SK-N-SH treated with all-trans-retinoic acid at 6 μM for 48 hours (cell line): ENCODE data around the gene CFAP299.
A peak's percentile ranks its signal among the peaks of the same experiment; 100 is the strongest.

Experiments
- ATAC-seq: fragments of 200-7000 bp; cut with Tn5 transposase; 3 replicates; pipeline ENCODE4 v1.9.1; 2020; ENCODE audit warnings: mild to moderate bottlenecking, moderate library complexity
- ARNTL ChIP-seq: fragments of 450-650 bp; formaldehyde crosslinking; IDR thresholded peaks from 2 replicates; pipeline ENCODE4 v1.5.0; 2020; ENCODE audit warnings: low read depth, mild to moderate bottlenecking, moderate library complexity, borderline replicate concordance
- BACH2 ChIP-seq: fragments of 250-450 bp; sonication (Bioruptor Pico); IDR thresholded peaks from 2 replicates; pipeline ENCODE4 v1.9.0; 2021; ENCODE audit warnings: mild to moderate bottlenecking, borderline replicate concordance
- CREB5 ChIP-seq: fragments of 250-450 bp; sonication (Bioruptor Pico); IDR thresholded peaks from 2 replicates; pipeline ENCODE4 v1.5.1; 2020; ENCODE audit warnings: low read depth, mild to moderate bottlenecking, moderate library complexity
- CSDC2 ChIP-seq: fragments of 250-450 bp; sonication (Bioruptor Pico); IDR thresholded peaks from 2 replicates; pipeline ENCODE4 v1.5.0; 2020; ENCODE audit warnings: mild to moderate bottlenecking, moderate library complexity
- CSRNP3 ChIP-seq: fragments of 250-450 bp; sonication (Bioruptor Pico); IDR thresholded peaks from 2 replicates; pipeline ENCODE4 v1.5.1; 2021; ENCODE audit warnings: mild to moderate bottlenecking, moderate library complexity
- ESRRG ChIP-seq: fragments of 250-450 bp; sonication (Bioruptor Pico); IDR thresholded peaks from 2 replicates; pipeline ENCODE4 v1.6.1; 2021; ENCODE audit warnings: mild to moderate bottlenecking
- GLIS3 ChIP-seq: fragments of 250-450 bp; sonication (Bioruptor Pico); IDR thresholded peaks from 2 replicates; pipeline ENCODE4 v1.5.0; 2020; ENCODE audit warnings: mild to moderate bottlenecking, moderate library complexity
- OSR1 ChIP-seq: fragments of 250-450 bp; sonication (Bioruptor Pico); IDR thresholded peaks from 2 replicates; pipeline ENCODE4 v1.8.0; 2022; ENCODE audit warnings: moderate library complexity, mild to moderate bottlenecking, inconsistent platforms
- PATZ1 ChIP-seq: fragments of 250-450 bp; sonication (Bioruptor Pico); IDR thresholded peaks from 2 replicates; pipeline ENCODE4 v1.8.0; 2020; ENCODE audit warnings: mild to moderate bottlenecking, moderate library complexity, borderline replicate concordance
- POU6F1 ChIP-seq: fragments of 250-450 bp; sonication (Bioruptor Pico); IDR thresholded peaks from 2 replicates; pipeline ENCODE4 v1.8.0; 2021; ENCODE audit warnings: low read depth, mild to moderate bottlenecking, moderate library complexity, borderline replicate concordance
- PPARA ChIP-seq: fragments of 250-450 bp; sonication (Bioruptor Pico); IDR thresholded peaks from 2 replicates; pipeline ENCODE4 v1.5.0; 2020; ENCODE audit warnings: mild to moderate bottlenecking, borderline replicate concordance
- RARB ChIP-seq: fragments of 250-450 bp; sonication (Bioruptor Pico); IDR thresholded peaks from 2 replicates; pipeline ENCODE4 v1.8.0; 2021; ENCODE audit warnings: mild to moderate bottlenecking, moderate library complexity
- SNAI2 ChIP-seq: fragments of 250-450 bp; sonication (Bioruptor Pico); IDR thresholded peaks from 2 replicates; pipeline ENCODE4 v1.5.0; 2020; ENCODE audit warnings: mild to moderate bottlenecking, moderate library complexity
- TCF4 ChIP-seq: fragments of 250-450 bp; sonication (Bioruptor Pico); IDR thresholded peaks from 2 replicates; pipeline ENCODE4 v1.8.0; 2021; ENCODE audit warnings: mild to moderate bottlenecking, moderate library complexity, borderline replicate concordance
- TOX ChIP-seq: fragments of 250-450 bp; sonication (Bioruptor Pico); IDR thresholded peaks from 2 replicates; pipeline ENCODE4 v1.8.0; 2021; ENCODE audit warnings: mild to moderate bottlenecking, moderate library complexity, borderline replicate concordance
- TSHZ2 ChIP-seq: fragments of 250-450 bp; sonication (Bioruptor Pico); IDR thresholded peaks from 2 replicates; pipeline ENCODE4 v1.5.0; 2020; ENCODE audit warnings: mild to moderate bottlenecking, moderate library complexity
- ZC3H10 ChIP-seq: fragments of 250-450 bp; sonication (Bioruptor Pico); IDR thresholded peaks from 2 replicates; pipeline ENCODE4 v1.5.1; 2021; ENCODE audit warnings: mild to moderate bottlenecking, moderate library complexity
- ZFP3 ChIP-seq: fragments of 250-450 bp; sonication (Bioruptor Pico); IDR thresholded peaks from 2 replicates; pipeline ENCODE4 v1.5.0; 2020; ENCODE audit warnings: mild to moderate bottlenecking, moderate library complexity
- ZFP30 ChIP-seq: fragments of 450-650 bp; formaldehyde crosslinking; IDR thresholded peaks from 2 replicates; pipeline ENCODE4 v1.5.0; 2022; ENCODE audit warnings: mild to moderate bottlenecking, moderate library complexity
- ZNF70 ChIP-seq: fragments of 450-650 bp; formaldehyde crosslinking; IDR thresholded peaks from 2 replicates; pipeline ENCODE4 v1.5.0; 2020; ENCODE audit warnings: mild to moderate bottlenecking, moderate library complexity
- ZNF8 ChIP-seq: fragments of 450-650 bp; formaldehyde crosslinking; IDR thresholded peaks from 2 replicates; pipeline ENCODE4 v1.5.0; 2020; ENCODE audit warnings: mild to moderate bottlenecking, moderate library complexity

Gene CFAP299

GRCh38 chr4:80321776-80322175 lies 13.8 kb upstream of the CFAP299 start:
- ATAC-seq, result no peak; the same call in 2 of the 3 replicates
- no peak for TF ChIP-seq ARNTL (CRISPR knock-in tag)
- no peak for TF ChIP-seq ZNF8 (CRISPR knock-in tag)
- TF ChIP-seq POU6F1 (CRISPR knock-in tag), result no peak
- TF ChIP-seq TOX (CRISPR knock-in tag), result no peak
- TF ChIP-seq CSRNP3 (CRISPR knock-in tag), result no peak
- no peak for TF ChIP-seq ESRRG
- TF ChIP-seq BACH2 (CRISPR knock-in tag), result no peak
- TF ChIP-seq, all 23 proteins: peak for 0

- TF ChIP-seq ZNF70, result no peak
- TF ChIP-seq CREB5 (CRISPR knock-in tag), result no peak
- TF ChIP-seq PATZ1 (CRISPR knock-in tag), result no peak
- TF ChIP-seq CSDC2 (CRISPR knock-in tag), result no peak
- peak; percentile 80 for ATAC-seq
Observed at GRCh38 chr4:80322716-80323115, 12.8 kb upstream of the CFAP299 start.

GRCh38 chr4:80324171-80324570 lies 11.4 kb upstream of the CFAP299 start:
- no peak for TF ChIP-seq ZC3H10 (CRISPR knock-in tag)
- no peak for TF ChIP-seq RARB (CRISPR knock-in tag)
- TF ChIP-seq CSRNP3 (CRISPR knock-in tag), result no peak
- TF ChIP-seq SNAI2 (CRISPR knock-in tag), result no peak
- no peak for TF ChIP-seq PPARA (CRISPR knock-in tag)
- no peak for TF ChIP-seq ZFP30 (CRISPR knock-in tag)
- no peak for TF ChIP-seq BACH2 (CRISPR knock-in tag)
- no peak for TF ChIP-seq TCF4 (CRISPR knock-in tag)
- TF ChIP-seq ESRRG, result no peak
- no peak for TF ChIP-seq OSR1 (CRISPR knock-in tag)
- ATAC-seq, result no peak

GRCh38 chr4:80331693-80332092 lies 3.8 kb upstream of the CFAP299 start:
- no peak for ATAC-seq
- no peak for TF ChIP-seq ZFP30 (CRISPR knock-in tag)
- TF ChIP-seq SNAI2 (CRISPR knock-in tag), result no peak
- TF ChIP-seq ZNF70, result no peak
- no peak for TF ChIP-seq ZFP3 (CRISPR knock-in tag)
- TF ChIP-seq TCF4 (CRISPR knock-in tag), result no peak
- no peak for TF ChIP-seq GLIS3 (CRISPR knock-in tag)
- no peak for TF ChIP-seq OSR1 (CRISPR knock-in tag)
- TF ChIP-seq ESRRG, result no peak
- no peak for TF ChIP-seq CREB5 (CRISPR knock-in tag)
- TF ChIP-seq PPARA (CRISPR knock-in tag), result no peak
- TF ChIP-seq RARB (CRISPR knock-in tag), result no peak
- TF ChIP-seq CSRNP3 (CRISPR knock-in tag), result no peak
- no peak for TF ChIP-seq CSDC2 (CRISPR knock-in tag)
- TF ChIP-seq TOX (CRISPR knock-in tag), result no peak
- TF ChIP-seq TSHZ2 (CRISPR knock-in tag), result no peak
